Measurements from ENCODE around the gene DNAI4. TPM values are rescaled to one million over a fixed set of nuclear protein-coding genes. Genes with fewer than 3 reads are reported as not detected.
"Not testable (repeated sequence)": the region's sequence is repeated elsewhere in the genome, so short reads cannot be mapped to it uniquely, and the experiment has no call there.

Gene DNAI4
- total RNA-seq, 6 experiments from 2014 or later, result 1.3 to 4.3 (median 3.4) TPM

DNA sequence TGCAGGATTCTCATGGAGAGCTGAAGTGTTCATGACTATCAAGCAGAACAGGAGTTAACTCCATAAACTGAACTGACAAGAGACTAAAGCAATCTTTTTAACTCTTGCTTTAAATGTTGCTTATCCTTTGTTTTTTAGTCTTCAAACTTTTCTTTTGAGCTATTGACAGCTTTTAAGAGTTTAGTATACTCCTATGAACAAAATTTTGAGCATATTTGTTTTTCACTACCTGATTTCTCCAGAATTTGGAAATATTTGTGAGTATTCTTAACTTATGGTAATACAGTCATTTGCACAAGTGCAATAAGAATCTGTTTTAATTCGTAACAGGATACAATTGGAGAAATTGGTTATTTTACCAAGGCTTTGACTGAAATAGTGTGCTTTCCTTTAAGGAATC lies 7.2 kb downstream of the DNAI4 start:
- TF ChIP-seq, protein P1, sequence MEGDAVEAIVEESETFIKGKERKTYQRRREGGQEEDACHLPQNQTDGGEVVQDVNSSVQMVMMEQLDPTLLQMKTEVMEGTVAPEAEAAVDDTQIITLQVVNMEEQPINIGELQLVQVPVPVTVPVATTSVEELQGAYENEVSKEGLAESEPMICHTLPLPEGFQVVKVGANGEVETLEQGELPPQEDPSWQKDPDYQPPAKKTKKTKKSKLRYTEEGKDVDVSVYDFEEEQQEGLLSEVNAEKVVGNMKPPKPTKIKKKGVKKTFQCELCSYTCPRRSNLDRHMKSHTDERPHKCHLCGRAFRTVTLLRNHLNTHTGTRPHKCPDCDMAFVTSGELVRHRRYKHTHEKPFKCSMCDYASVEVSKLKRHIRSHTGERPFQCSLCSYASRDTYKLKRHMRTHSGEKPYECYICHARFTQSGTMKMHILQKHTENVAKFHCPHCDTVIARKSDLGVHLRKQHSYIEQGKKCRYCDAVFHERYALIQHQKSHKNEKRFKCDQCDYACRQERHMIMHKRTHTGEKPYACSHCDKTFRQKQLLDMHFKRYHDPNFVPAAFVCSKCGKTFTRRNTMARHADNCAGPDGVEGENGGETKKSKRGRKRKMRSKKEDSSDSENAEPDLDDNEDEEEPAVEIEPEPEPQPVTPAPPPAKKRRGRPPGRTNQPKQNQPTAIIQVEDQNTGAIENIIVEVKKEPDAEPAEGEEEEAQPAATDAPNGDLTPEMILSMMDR (IDR thresholded peaks at IDR 0.05), result no peak
- peaks cover 9% of the 10 kb centered on the region for H3K36me3 Mint-ChIP-seq (ENCODE audit: low read depth)
- H3K27ac Mint-ChIP-seq, result no peak overlapping the region
- DNase-seq, result no peak
- H3K4me3 Mint-ChIP-seq, result no peak overlapping the region
- H3K27me3 Mint-ChIP-seq (ENCODE audit: insufficient read depth), result no peaks in the 10 kb centered on the region
- H3K9me3 Mint-ChIP-seq, result no peaks in the 10 kb centered on the region
- H3K4me1 Mint-ChIP-seq (ENCODE audit: low read depth), result peaks cover 5% of the 10 kb centered on the region; the same call in 1 of the 2 replicates

DNA sequence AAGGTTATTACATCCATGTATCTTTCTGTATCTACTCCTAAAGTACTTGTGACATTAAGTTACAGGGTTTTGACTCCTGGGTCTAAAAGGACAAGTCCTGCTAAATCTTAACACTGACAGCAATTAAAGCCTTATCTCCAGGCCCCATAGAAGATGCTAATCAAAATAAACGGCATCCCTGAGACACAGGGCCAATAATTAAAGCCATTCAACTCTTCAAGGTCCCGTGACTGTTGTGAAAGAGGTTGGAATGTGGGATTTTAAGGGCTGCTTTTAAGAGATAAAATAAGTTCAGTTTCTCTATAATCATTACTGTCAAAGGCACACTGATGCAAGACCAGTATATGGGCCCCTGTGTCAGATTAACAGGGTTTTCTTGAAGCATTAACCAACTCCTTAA lies 8.3 kb downstream of the DNAI4 start:
- Mint-ChIP-seq H3K9me3 (no peaks in the 10 kb centered on the region), H3K4me3 (no peak overlapping the region), H3K27ac (no peak overlapping the region), H3K27me3 (ENCODE audit: insufficient read depth) (no peaks in the 10 kb centered on the region), H3K4me1 (ENCODE audit: low read depth) (peaks cover 5% of the 10 kb centered on the region; the same call in 1 of the 2 replicates), H3K36me3 (ENCODE audit: low read depth) (peaks cover 9% of the 10 kb centered on the region)
- TF ChIP-seq, protein P1 (IDR thresholded peaks at IDR 0.05), result no peak
- no peak for DNase-seq

DNA sequence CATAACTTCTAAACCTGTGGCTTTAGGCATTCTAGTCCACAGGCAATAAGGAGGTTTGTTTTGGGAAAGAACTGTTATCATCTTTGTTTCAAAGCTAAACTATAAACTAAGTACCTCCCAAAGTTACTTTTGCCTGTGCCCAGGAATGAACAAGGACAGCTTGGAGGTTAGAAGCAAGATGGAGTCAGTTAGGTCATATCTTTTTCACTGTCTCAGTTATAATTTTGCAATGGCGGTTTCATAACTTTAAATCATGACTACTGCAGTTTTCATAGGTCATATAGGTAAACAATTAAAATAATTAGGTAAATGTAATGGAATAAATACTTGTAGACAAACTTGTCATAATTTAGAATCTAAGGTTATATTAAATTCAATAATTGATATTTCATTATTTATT lies 9.5 kb downstream of the DNAI4 start:
- H3K27me3 Mint-ChIP-seq (ENCODE audit: insufficient read depth); H3K36me3 Mint-ChIP-seq (ENCODE audit: low read depth); H3K27ac Mint-ChIP-seq; H3K9me3 Mint-ChIP-seq; H3K4me1 Mint-ChIP-seq (ENCODE audit: low read depth); DNase-seq; H3K4me3 Mint-ChIP-seq: not testable (repeated sequence)

DNA sequence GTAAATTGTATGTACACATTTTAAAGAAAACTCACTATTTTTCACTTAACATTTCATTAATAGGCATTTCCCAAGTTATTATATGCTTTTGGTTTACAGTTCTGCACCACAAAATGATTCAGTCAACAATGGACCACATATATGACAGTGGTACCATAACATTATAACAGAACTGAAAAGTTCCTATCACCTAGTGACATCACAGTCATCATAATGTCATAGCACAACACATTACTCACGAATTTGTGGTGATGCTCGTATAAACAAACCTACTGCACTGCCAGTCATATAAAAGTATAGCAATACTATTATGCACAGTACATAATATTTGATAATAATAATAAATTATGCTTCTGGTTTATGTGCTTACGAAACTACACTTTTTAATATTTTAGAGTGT lies 30.9 kb downstream of the DNAI4 start:
- Mint-ChIP-seq H3K9me3 (no peaks in the 10 kb centered on the region), H3K36me3 (ENCODE audit: low read depth) (no peaks in the 10 kb centered on the region), H3K27ac (no peak overlapping the region), H3K27me3 (ENCODE audit: insufficient read depth) (no peaks in the 10 kb centered on the region), H3K4me1 (ENCODE audit: low read depth) (no peaks in the 10 kb centered on the region), H3K4me3 (no peak overlapping the region)
- TF ChIP-seq, protein P1 (IDR thresholded peaks at IDR 0.05), result no peak
- DNase-seq, result no peak

DNA sequence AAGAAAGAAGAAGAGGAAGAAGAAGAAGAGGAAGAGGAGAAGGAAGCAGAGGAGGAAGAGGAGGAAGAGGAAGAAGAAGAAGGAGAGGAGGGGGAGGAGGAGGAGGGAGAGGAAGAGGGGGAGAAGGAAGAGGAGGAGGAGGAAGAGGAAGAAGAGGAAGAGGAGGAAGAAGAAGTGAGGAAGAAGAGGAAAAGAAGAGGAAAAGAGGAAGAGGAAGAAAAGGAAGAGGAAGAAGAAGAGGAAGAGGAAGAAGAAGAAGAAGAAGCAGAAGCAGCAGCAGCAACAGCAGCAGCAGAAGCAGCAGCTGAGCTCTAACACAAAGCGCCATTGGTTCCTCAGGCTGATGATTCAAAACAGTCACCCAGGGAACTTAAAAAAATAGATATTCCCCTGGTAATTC lies 34.0 kb downstream of the DNAI4 start:
- Mint-ChIP-seq H3K9me3 (no peaks in the 10 kb centered on the region), H3K4me3 (no peak overlapping the region), H3K4me1 (ENCODE audit: low read depth) (no peaks in the 10 kb centered on the region), H3K27ac (no peak overlapping the region), H3K36me3 (ENCODE audit: low read depth) (no peaks in the 10 kb centered on the region), H3K27me3 (ENCODE audit: insufficient read depth) (no peaks in the 10 kb centered on the region)
- no peak for DNase-seq
- TF ChIP-seq, protein P1 (IDR thresholded peaks at IDR 0.05), result no peak

DNA sequence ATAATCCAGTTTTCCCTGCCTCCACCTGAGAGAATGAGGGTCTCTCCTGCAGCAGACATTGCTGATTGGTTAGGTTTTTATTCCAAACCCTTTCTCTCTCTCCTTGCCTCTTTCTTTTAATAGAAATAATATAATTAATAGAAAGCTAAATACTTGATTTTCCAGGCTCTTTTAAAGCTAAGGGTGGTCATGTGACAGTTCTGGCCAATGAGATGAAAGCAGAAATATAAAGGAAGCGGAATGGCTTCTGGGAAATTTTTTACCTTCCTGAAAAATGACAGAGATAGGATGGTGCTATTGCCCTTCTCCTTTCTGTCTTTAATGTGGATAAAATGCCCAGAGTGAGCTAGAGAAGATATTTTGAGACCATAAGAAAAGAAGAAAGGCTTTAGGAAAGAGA lies 35.6 kb downstream of the DNAI4 start:
- no peak overlapping the region for H3K4me3 Mint-ChIP-seq
- no peak overlapping the region for H3K27ac Mint-ChIP-seq
- H3K4me1 Mint-ChIP-seq (ENCODE audit: low read depth), result no peaks in the 10 kb centered on the region
- DNase-seq, result no peak
- H3K9me3 Mint-ChIP-seq, result no peaks in the 10 kb centered on the region
- H3K27me3 Mint-ChIP-seq (ENCODE audit: insufficient read depth), result no peaks in the 10 kb centered on the region
- H3K36me3 Mint-ChIP-seq (ENCODE audit: low read depth), result no peaks in the 10 kb centered on the region
- TF ChIP-seq, protein P1 (IDR thresholded peaks at IDR 0.05), result no peak
